ENCODE results near the gene API5.

The API5 gene

GRCh38 chr11:43359422-43359818 is 47.6 kb downstream of the API5 start:
- no peak for DNase-seq (ENCODE audit: low read depth in 2 of 2)

DNA sequence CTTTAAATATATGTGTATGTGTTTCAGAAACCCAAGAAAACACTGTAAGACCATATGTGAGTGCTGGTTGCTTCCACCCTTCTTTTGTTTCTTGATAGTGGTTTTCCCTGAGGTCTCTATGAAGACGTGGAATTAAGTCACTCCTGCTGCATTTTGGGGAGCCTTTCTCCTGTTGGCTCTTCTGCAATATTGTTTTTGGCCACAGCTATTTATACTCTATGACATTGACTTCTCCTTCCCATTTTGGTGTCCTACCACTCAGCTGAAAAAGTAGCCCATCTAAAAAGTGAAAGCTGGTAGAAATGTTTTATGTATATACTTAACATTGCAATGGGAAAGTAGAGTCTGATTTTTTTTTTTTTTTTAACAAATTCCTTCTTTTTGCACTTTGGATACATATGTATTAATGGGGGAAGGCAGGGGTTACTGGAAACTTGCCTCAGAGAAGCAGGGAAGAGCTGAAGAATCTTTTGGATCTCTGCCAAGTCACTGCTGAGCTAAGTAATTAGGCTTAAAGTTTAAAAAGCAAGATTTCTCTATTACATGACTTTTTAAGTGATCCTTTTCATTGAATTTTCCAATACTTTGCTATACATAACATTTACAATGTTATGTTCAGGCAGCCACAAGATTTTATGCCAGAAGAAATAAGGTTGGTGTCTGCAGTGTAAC is 48.7 kb downstream of the API5 start:
- no peak for DNase-seq (ENCODE audit: low read depth in 2 of 2)

- no peak for DNase-seq (ENCODE audit: low read depth in 2 of 2)
These were observed 54.9 kb downstream of the API5 start for GRCh38 chr11:43366677-43367076.

DNA sequence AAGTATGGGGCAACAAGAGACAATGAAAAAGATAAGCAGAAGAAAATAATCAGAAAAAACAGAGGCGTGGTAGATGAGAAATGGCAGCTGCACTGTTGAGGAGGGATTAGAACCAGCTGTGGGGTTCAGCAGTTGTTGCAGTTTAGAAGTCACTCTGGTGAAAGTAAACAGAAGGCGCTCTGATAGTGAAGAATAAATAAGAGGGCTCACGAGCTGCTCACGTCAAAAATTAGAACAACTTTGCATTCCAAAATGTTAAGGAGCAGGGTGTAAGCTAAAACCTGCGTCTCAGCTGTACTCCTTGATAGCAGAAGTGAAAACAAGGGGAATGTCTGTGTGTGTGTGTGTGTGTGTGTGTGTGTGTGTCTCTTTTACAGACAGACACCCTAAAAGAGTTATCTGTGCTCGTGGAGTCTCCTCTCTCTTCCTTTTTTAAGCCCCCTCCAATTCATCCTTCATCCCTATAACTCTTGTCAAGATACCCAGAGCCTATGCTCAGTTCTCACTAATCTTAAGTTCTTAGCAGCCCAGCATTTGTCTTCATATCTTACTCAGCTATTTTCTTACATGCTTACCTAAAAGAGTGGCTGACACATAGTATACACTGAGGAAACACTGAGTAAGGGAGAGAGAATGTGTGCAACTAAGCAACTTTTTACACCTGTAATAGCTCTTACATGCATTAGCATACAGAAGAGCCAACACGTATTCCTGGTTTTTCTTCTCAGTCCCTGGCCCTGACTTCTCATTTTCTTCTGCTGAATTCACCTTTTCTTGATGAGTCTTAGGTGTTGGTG is 55.8 kb downstream of the API5 start:
- no peak for DNase-seq (ENCODE audit: low read depth in 2 of 2)

- no peak for DNase-seq (ENCODE audit: low read depth in 2 of 2)
These were observed 64.3 kb downstream of the API5 start for GRCh38 chr11:43376065-43376464.

DNA sequence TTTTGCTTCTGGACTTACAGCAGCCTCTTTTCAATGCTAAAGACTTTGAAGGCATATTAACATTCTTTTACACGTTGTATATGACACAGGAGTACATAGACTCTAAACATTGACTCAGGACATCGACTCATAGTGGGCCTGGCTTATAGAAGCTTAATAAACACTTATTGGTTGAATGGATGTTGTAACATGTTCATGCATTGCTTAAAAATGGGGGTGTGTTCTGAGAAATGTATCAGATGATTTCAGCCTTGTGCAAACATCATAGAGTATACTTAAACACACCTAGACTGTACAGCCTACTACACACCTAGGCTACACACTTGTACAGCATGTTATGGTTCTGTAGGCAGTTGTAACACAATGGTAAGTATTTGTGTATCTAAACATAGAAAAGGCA is 64.8 kb downstream of the API5 start:
- DNase-seq (ENCODE audit: low read depth in 2 of 2) = no peak

GRCh38 chr11:43377389-43377788 is 65.6 kb downstream of the API5 start:
- DNase-seq (ENCODE audit: low read depth in 2 of 2) = no peak

DNA sequence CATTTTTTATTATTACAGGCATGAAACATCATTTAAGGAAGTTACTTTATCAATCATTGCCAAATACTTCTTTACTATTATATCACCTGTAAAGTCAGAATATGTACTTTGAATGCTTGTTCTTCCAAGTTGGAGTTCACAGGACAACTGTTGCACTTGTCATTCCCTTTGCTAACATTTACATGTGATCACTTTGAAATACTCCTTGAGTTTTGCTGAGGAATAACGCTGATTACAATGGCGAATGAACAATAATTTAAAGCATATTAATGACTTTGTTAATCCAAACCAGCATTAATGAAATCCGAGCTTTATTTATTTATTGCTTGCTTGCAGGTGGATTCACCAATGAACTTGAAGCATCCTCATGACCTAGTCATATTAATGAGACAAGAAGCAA is 67.1 kb downstream of the API5 start:
- no peak for DNase-seq (ENCODE audit: low read depth in 2 of 2)

DNA sequence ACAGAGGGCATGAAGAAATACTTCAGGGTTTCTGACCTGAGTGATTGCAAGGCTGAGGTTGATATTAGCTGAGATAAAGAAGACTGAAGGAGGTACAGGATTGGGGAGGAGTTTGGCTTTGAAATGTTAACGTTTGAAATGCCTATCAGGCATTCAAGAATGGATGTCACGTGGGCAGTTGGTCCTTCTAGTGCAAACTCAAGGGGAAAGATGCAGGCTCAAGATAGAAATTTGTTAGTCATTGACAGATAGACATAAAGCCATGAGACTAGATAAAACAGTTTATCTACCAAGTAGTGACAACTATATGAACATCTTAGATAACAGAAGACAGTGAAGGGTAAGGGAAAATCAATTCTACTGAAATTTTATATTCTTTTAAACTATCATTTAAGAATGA is 70.0 kb downstream of the API5 start:
- no peak for DNase-seq (ENCODE audit: low read depth in 2 of 2)

GRCh38 chr11:43382614-43383013 is 70.8 kb downstream of the API5 start:
- DNase-seq (ENCODE audit: low read depth in 2 of 2) = no peak

GRCh38 chr11:43384393-43384792 is 72.6 kb downstream of the API5 start:
- no peak for DNase-seq (ENCODE audit: low read depth in 2 of 2)

- DNase-seq (ENCODE audit: low read depth in 2 of 2) = no peak
These were observed 80.9 kb downstream of the API5 start for GRCh38 chr11:43392713-43393112.

GRCh38 chr11:43393765-43394355 is 82.1 kb downstream of the API5 start:
- no peak for DNase-seq (ENCODE audit: low read depth in 2 of 2)

Data from stimulated activated CD8-positive, alpha-beta memory T cell treated with anti-CD3 and anti-CD28 coated beads, Interleukin-7, amount 100 ng/mL, for 1 hour (primary cell).